Hypothalamus (tissue), 51 donors: ENCODE results near the gene COX4I2.
"Not testable (repeated sequence)": the region's sequence is repeated elsewhere in the genome, so short reads cannot be mapped to it uniquely, and the experiment has no call there.

Experiments used
- DNase-seq, 51 donors: peaks; one replicate each; lab custom pipeline; 2025; lab: John Stamatoyannopoulos, UW

COX4I2 gene

DNA sequence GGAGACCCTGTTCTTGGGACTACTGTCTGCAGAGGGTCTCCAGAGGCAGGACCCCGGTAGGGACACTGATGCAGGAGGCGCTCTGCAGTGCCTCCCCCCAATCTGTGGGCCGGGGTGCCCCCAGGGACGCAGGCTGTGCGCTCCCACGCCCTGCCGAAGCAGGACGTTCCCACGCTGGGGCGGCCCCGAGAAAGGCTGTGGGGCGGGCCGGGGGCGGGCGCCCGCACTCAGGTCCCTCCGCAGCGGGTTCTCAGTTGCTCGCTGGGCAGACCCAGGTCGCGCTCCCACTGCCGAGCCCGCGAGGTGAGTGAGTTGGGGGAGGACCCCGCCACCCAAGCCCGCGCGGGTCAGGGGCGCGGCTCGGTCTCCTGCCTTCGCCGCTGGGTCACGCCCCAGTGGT is at the start of gene COX4I2:
TSS of gene COX4I2 (plus strand) at position 253 of the 400 bp plus-strand sequence. CDS start 1,106 bp downstream, outside the sequence.
- no peak for DNase-seq

DNA sequence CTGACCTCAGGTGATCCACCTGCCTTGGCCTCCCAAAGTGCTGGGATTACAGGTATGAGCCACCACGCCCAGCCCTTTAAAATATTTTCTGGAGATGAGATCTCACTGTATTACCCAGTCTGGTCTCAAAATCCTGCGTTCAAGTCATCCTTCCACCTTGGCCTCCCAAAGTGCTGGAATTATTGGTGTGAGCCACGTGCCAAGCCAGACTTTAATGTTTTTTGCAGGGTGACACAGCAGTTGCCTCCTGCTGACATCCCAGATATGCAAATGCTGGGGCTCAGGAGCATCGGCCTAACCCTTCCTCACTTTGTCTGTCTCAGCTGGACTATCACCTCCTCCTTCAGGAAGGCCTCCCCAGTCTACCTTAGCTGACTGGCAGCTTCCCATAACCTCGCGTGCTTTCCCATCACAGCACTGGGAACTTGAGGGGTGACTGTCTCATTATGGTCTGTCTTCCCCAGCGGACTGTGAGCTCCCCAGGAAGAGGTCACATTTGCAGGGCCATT is 46.9 kb upstream of the COX4I2 start:
- DNase-seq, result no peak

DNA sequence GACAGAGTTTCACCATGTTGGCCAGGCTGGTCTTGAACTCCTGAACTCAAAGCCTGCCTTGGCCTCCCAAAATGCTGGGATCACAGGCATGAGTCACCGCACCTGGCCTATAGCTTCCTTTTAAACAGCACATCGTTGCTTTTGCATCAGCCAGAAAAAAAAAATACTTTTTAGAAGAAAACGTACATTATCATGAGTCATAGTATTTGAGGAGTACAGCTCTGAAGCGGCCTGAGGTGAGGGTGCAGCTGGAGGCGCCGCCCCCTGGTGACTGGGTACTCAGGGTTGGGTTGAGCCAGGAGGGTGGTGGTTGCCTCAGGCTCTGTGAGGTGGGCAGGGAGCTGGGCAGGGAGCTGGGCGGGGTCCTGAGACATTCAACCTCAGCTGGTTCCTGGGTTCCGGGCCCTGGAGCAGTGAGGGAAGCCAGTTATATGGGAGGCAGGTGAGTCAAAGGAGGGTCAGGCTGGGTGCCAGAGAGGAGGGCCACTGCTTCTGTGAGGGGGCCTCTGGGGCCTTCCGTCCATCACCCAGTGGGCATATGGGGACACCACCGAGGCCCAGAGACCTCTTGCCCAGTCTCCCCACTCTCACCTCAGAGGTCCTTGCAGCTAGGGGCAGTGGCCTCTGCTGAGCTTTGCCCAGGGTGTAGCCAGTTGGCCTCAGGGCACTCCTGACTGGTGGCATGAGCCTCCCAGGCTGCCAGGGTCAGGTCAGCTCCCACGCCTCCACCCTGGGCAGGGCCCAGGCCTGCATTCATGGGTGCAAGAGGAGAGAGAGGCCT is 44.3 kb upstream of the COX4I2 start:
- no peak for DNase-seq

DNA sequence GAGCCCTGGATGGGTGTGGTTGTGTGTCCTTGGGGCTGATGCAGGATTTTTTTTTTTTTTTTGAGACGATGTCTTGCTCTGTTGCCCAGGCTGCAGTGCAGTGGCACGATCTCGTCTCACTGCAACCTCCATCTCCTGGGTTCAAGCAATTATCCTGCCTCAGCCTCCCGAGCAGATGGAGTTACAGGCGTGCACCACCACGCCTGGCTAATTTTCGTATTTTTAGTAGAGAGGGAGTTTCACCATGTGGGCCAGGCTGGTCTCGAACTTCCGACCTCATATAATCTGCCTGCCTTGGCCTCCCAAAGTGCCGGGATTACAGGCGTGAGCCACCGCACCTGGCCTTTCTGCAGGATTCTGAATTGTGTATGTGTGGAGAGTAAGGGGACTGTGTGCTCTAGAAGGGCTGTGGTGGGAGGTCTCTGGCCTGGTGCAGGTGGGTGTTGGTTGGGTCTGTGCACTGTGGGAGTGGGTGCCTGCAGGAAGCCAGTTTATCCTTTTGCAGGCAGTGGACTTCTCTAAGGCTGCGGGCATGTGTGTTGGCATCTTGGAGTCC is 43.6 kb upstream of the COX4I2 start:
- DNase-seq, result no peak

DNA sequence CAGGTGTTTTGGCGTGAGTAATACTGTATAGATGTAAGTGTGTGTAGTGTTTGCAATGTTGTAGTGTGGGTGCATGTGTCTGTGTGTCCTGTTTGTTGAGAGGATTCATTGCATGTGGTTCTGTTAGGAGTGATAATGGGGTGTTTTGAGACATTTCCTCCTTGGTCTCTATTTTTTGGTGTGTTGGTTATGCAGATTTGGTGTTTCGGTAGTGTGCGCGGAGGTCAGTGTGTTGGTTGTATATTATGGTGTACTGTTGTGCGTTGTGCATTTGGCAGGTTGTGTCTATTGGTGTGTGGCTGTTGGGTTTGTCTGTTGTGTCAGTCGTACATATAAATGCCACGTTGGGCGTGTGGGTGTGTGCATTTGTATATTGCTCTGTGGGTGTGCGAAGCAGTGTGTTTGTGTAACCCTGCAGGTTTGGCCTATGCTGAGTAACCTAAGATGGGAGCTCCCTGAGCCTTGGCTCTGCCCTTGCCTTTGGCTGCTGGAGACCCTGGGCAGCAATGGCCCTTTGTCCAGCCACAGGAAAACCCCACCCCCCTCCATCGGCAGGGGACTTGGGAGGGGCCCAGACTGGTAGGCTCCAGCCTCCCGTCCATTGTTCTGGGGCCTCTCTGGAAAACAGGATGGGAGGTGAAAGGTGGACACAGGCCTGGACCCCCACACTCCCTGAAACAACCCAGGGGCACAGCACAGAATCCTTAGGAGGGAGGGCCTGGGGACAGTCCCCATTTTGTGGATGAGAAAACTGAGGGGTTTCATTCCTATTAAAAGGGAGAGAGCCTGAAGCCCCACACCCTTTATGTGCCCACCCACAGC is 42.9 kb upstream of the COX4I2 start:
- DNase-seq, result peak in 1 of 51 donors; percentile 12

DNA sequence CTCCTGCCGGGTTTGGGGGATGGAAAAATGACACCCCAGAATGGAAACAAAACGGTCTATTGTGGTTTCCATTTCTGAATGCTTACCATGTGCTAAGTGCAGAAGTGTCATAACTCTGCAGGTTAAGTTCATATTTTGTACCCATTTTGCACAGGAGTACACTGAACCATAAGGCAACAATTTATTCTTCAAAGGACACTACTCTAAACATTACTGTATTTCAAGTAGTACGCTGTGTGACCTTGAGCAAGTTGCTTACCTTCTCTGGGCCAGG is 42.4 kb upstream of the COX4I2 start:
- DNase-seq, result no peak

DNA sequence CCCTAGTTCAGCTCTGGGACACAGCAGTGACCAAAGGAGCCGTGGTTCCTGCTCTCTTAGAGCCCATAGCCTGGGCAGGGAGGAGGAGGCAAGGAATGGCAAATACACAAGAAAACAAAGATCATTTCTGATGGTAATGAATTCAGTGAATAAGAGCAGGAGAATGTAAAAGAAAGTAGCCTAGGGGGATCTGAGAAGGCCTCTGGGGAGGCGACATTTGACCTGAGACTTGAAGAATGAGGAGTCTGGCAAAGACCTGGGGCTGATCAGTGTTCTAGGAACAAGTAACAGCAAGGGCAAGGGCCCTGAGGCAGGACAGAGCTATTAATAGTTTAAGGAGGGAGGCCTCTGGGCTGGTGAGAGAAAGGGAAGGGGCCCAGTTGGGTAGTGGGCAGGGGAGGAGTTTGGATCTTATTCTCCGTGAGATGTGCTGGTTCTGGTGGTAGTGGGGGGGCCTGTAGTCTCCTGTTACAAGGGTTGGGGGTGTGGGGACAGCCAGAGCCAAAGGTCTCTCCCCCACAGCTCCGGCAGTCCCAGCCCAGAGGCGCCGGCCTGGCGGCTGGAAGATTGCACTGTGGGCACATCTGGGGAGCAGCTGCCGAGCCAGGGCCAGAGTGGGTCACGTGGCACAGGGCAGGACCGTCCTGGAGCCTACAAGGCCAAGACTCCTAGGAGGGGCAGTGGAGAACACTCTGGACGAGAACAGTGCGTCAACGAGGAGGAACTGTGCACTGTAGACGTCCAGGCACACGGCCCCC is 41.9 kb upstream of the COX4I2 start:
- peak in 21 of 51 donors; percentile 4 to 67 (median 18) for DNase-seq

DNA sequence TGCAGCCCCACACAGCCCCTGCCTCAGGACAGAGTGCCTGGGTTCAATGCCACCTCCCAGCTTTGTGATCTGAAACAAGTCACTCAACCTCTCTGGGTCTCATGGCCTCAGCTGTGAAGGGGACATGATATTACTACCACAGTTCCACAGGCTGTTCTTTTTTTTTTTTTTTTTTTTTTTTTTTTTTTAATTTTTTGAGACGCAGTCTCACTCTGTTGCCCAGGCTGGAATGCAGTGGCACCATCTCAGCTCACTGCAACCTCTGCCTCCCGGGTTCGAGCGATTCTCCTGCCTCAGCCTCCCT is 41.3 kb upstream of the COX4I2 start:
- not testable (repeated sequence) for DNase-seq

DNA sequence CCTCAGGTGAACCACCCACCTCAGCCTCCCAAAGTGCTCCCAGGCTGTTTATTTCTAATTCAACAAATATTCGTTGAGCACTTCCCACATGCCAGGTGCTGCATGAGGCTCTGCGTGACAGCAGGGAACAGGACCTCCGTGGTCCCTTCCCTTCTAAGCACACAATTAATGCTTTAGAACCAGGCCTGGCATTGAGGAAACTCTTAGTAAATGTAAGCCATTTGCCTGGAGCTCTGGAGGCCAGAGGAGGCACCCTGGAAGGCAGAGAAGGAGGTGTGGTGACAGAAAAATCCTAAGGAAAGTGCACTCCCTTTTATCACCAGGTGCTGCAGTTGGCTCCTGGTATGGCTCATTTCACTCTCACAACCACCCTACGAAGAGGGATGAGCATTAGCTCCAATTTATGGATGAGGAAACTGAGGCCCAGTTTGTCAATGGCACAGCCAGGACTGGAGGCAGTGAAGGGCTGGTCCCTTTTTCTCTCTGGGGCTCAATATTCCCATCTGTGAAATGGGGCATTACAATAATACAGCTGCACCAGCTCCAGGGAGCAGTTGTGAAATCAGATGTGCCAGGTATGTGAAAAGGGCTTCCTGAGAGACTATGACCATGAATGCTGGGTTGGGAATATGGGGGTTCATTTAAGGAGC is 40.8 kb upstream of the COX4I2 start:
- DNase-seq, result no peak

DNA sequence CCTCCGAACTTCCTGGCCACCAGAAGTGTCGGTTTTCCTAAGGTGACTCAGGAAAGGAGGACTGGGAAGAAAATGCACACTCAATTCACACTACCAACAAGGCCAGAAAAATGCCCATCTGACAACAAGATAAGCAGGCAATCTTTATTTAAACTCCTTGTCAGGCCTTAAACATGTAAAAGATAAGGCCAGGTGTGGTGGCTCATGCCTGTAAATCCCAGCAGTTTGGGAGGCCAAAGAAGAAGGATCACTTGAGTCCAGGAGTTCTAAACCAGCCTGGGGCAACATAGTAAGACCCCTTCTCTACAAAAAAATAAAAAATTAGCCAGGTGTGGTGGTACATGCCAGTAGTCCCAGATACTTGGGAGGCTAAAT is 40.2 kb upstream of the COX4I2 start:
- DNase-seq, result no peak

DNA sequence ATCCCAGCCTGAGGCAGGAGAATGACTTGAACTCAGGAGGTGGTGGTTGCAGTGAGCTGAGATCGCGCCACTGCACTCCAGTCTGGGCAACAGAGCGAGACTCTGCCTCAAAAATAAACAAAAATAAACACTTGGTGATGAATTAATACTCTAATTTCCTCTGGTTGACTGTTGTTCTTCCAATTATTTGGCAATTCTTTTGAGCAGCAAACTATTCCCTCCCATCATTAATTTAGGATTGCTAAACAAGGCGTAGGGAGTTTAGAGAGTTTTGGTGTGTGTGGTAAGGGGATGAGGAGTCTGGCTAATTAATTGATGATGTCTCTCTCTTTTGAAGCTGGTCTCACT is 35.3 kb upstream of the COX4I2 start:
- DNase-seq, result no peak

DNA sequence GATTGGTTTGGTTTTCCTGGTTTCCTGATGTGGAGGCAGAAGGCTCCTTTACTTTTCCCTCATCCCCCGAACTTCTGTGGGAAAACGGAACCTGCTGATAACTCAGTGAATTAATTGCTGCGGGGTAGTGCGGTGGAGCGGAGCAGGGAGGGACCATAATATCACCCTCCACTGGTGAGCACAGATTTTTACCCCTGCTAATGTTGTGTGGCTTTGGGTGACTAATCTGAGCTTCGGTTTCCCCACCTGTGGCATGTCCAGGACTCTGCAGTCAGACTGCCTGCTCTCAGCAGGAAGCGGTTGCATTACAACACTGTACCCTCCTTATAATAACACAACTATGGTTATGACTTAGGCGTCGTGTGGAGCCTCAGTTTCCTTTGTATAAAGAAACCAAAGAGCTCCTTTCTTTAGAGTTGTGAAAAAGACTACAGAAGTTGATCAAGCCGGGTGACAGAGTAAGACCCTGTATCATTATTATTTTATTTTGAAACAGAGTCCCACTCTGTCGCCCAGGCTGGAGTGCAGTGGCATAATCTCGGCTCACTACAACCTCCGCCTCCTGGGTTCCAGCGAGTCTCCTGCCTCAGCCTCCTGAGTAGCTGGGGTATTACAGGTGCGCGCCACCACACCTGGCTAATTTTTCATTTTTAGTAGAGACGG is 34.8 kb upstream of the COX4I2 start:
- no peak for DNase-seq

DNA sequence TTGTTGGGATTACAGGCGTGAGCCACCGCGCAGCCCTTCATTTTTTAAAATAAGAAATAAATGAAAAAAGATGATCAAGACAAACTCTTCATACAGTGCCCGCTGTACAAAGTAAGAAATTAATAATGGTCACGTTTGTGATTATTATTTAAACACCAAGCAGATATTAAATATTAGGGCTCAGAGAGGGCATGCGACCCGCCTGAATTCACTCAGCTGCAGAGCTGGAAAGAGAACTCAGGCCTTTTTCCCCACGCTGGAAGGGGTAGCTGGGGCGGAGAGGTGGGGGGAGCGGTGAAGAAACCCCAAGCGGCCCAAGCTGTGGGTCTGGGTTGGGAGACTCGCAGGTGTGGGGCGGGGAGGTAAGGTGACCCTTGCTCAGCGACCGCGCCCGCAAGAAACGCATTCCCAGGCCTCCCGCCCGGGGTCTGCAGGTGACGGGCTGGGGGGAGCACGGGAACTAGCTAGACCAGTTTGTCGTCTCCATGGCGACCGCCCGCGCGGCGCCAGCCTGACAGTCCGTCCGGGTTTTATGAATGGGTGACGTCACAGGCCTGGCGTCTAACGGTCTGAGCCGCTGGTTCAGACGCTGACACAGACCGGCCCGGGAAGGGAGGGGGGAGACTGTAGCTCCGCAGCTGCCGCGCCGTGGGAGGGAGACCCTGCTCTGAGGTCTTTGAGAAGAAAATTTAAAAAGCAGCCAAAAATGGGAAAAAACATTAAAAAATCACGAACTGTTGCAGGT is 33.7 kb upstream of the COX4I2 start:
- DNase-seq, result peak; percentile 7 to 99 (median 90)

DNA sequence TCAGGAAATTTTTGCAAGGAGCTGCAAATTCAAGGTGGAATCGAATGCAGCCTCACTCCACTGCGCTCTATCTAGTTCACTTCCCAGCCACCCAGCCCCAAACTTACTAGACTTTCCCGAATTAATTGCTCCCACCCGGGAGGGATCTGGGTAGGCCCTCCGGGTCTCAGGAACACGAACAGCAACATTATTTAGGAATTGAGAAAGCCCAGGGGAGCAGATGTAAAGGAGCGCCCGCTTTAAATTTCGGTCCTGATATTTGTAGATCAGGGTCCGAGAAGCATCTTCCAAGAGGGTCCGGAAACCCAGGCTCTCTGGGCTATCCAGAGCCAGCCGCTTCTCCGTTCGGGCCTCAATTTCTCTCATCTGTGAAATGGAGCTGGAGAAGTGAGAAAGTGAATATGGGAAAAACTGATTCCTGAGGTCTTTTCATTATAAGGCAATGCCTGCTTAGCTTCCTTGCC is 33.1 kb upstream of the COX4I2 start:
- DNase-seq, result no peak

DNA sequence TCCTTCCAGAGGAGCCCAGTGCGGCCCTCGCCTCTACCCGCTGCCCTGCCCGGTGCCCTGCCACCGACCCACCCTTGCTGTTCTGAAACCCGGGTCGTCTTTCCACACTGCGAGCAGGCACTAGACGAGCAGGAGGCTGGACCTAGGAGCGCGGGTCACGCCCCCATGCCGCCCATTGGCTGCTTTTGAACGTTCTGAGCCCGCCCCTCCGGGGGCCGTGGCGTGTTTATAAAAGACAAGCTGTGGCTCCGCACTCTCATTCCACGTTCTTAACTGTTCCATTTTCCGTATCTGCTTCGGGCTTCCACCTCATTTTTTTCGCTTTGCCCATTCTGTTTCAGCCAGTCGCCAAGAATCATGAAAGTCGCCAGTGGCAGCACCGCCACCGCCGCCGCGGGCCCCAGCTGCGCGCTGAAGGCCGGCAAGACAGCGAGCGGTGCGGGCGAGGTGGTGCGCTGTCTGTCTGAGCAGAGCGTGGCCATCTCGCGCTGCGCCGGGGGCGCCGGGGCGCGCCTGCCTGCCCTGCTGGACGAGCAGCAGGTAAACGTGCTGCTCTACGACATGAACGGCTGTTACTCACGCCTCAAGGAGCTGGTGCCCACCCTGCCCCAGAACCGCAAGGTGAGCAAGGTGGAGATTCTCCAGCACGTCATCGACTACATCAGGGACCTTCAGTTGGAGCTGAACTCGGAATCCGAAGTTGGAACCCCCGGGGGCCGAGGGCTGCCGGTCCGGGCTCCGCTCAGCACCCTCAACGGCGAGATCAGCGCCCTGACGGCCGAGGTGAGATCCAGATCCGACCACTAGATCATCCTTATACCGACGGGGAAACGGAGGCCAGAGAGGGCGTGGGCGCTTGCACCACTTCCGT is 32.4 kb upstream of the COX4I2 start, which contains the start of gene ID1:
TSS of gene ID1 (plus strand) at position 259 of the 871 bp plus-strand sequence. CDS start at position 358, 99 bp downstream.
- DNase-seq, result peak; percentile 38 to 97 (median 89)

DNA sequence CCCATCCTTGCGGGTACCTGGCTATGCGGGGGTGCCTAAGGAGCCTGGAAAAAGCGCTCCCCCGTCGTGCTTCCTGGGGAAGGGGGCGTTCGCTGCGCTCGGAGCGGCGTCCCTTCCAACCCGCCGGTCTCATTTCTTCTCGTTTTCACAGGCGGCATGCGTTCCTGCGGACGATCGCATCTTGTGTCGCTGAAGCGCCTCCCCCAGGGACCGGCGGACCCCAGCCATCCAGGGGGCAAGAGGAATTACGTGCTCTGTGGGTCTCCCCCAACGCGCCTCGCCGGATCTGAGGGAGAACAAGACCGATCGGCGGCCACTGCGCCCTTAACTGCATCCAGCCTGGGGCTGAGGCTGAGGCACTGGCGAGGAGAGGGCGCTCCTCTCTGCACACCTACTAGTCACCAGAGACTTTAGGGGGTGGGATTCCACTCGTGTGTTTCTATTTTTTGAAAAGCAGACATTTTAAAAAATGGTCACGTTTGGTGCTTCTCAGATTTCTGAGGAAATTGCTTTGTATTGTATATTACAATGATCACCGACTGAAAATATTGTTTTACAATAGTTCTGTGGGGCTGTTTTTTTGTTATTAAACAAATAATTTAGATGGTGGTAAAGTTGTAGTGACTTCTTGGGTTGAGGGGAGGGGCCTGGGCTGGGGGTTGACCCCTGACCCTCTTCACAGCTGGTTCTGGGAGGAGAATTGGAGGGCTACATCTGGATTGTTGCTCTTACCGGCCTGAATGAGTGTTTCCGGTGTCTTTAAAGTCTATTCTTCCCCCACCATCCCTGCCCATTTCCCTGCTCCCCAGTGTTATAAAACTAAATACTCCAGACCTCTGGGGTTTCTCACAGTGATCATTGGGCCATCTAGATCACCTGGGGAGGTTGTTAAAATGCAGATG is 31.6 kb upstream of the COX4I2 start:
- DNase-seq, result peak in 10 of 51 donors; percentile 7 to 46 (median 18)
